Stimulated activated CD8-positive, alpha-beta memory T cell treated with anti-CD3 and anti-CD28 coated beads, Interleukin-15, amount 100 ng/mL, for 4 hours (primary cell): ENCODE data around the gene ATP5MC2.
"Not testable (repeated sequence)": the region's sequence is repeated elsewhere in the genome, so short reads cannot be mapped to it uniquely, and the experiment has no call there.

ENCODE experiments used
- DNase-seq, 2 donors: peaks; one replicate each; pipeline ENCODE4 v3.0.0-alpha.2; 2020; ENCODE audit warnings: low read depth in 2 of 2

The ATP5MC2 gene

GRCh38 chr12:53675701-53676607 is at the start of gene ATP5MC2:
TSS of gene ATP5MC2 (minus strand) at chr12:53676083. CDS start at chr12:53672614, 3,469 bp downstream.
- DNase-seq, result peak; percentile 95

GRCh38 chr12:53722450-53723041 is 46.7 kb upstream of the ATP5MC2 start:
- DNase-seq, result no peak

GRCh38 chr12:53720946-53721345 is 45.1 kb upstream of the ATP5MC2 start:
- DNase-seq, result no peak

GRCh38 chr12:53719649-53720048 is 43.8 kb upstream of the ATP5MC2 start:
- DNase-seq, result no peak

GRCh38 chr12:53718567-53718966 is 42.7 kb upstream of the ATP5MC2 start:
- not testable (repeated sequence) for DNase-seq

- DNase-seq, result no peak
Observed at GRCh38 chr12:53717319-53717718, 41.4 kb upstream of the ATP5MC2 start.

- DNase-seq, result no peak
Observed at GRCh38 chr12:53714004-53714403, 38.1 kb upstream of the ATP5MC2 start.

GRCh38 chr12:53713516-53713915 is 37.6 kb upstream of the ATP5MC2 start:
- no peak for DNase-seq

- no peak for DNase-seq
Observed at GRCh38 chr12:53712059-53712643, 36.3 kb upstream of the ATP5MC2 start.

GRCh38 chr12:53710091-53710490 is 34.2 kb upstream of the ATP5MC2 start:
- no peak for DNase-seq

- DNase-seq, result no peak
Observed at GRCh38 chr12:53709671-53710070, 33.8 kb upstream of the ATP5MC2 start.

GRCh38 chr12:53706080-53706479 is 30.2 kb upstream of the ATP5MC2 start:
- no peak for DNase-seq

GRCh38 chr12:53703756-53704155 is 27.9 kb upstream of the ATP5MC2 start:
- DNase-seq, result no peak

- DNase-seq, result peak; percentile 35 to 50
Observed at GRCh38 chr12:53701518-53702264, 25.8 kb upstream of the ATP5MC2 start.

- DNase-seq, result no peak
Observed at GRCh38 chr12:53700567-53700966, 24.7 kb upstream of the ATP5MC2 start.

GRCh38 chr12:53699678-53700025 is 23.8 kb upstream of the ATP5MC2 start:
- no peak for DNase-seq

GRCh38 chr12:53698948-53699677 is 23.2 kb upstream of the ATP5MC2 start:
- no peak for DNase-seq

- no peak for DNase-seq
Observed at GRCh38 chr12:53696655-53697331, 20.9 kb upstream of the ATP5MC2 start.

- no peak for DNase-seq
Observed at GRCh38 chr12:53696285-53696654, 20.4 kb upstream of the ATP5MC2 start.

- DNase-seq, result peak; percentile 4 to 14
Observed at GRCh38 chr12:53695152-53696145, 19.6 kb upstream of the ATP5MC2 start.
